K562 (cell line): ENCODE results near the gene HAPLN3.

ENCODE experiments used
- MEF2D ChIP-seq: conservative IDR thresholded peaks from 2 replicates; pipeline ENCODE4 v1.6.1; 2016; ENCODE audit warnings: low read depth, missing genetic modification characterization, missing compliant biosample characterization
- SPI1 ChIP-seq: IDR thresholded peaks from 2 replicates; pipeline ENCODE4 v1.6.1; 2011; ENCODE audit warnings: low read depth, low read length, control low read depth, borderline replicate concordance
- ZSCAN32 ChIP-seq: fragments of 450-650 bp; formaldehyde crosslinking; IDR thresholded peaks from 2 replicates; pipeline ENCODE4 v1.4.0; 2020; ENCODE audit warnings: mild to moderate bottlenecking, moderate library complexity

DNA sequence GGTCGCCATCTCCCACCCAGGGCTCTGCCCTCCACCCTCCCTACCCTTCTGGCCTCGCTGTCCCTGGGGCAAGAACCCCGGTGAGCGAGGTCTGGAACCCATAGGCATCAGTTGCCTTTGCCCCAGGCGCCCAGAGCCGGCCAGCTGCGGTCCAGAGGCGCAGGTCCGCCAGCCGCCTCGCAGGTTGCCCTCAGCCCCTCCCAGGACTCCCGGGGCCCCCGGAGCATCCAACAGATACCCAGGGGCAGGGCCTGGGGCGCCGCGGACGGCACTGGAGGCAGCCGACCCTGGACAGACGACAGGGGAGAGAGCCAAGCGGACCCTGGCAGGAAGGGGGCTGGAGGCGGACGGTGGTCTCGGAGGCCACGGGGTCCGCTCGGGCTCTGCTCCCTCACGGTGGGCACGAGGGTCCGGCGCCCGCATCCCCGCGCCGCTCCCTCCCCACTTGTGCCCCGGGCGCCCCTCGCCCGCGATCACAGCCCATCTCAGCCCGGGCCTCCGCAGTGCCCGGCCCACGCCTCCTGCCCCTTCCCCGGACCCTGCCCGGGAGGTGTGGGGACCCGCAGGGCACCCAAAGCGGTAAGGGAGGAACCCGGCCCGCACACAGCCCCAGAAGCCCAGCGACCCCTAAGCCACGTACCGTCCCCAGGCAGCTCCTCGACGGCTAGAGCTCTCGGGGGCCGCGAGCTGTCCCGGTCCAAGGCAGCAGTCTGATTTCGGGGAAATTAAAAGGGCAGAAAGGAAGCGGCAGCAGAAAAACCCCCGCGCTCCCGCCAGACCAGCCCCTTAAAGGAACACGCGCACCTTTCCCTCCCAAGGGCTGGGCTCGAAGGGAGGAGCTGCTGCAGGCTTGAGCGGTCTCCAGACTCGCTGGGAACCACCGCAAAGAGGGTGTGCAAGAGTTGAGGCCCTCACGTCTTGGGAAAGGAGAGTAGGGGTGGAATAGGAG is at the start of gene HAPLN3:
- TF ChIP-seq MEF2D: no peak
- no peak for TF ChIP-seq SPI1
- TF ChIP-seq ZSCAN32: no peak
